Endothelial cell of umbilical vein (primary cell): Measurements from ENCODE around the gene ATP2B2. TPM values are rescaled to one million over a fixed set of nuclear protein-coding genes. Genes with fewer than 3 reads are reported as not detected.

Experiments used
- BruUV-seq: library from RNA; stranded (reverse); fragments of 400-500 nt; replicated peaks from 2 replicates; lab custom pipeline; 2021; lab: Mats Ljungman, UMichigan
- CTCF ChIA-PET: fragments of 300-600, 350-600 bp; sonication (Branson Sonifier 250); formaldehyde crosslinking; loops from one replicate; lab custom pipeline; 2021; ENCODE audit warnings: antibody characterized with exemption, inconsistent platforms; lab: Charles Lee
- POLR2A ChIA-PET: fragments of 300-600, 350-600 bp; sonication (Branson Sonifier 250); formaldehyde crosslinking; loops from one replicate; lab custom pipeline; 2021; ENCODE audit warnings: antibody characterized with exemption, inconsistent platforms; lab: Charles Lee
- DNase-seq: peaks from one replicate; pipeline ENCODE4 v3.0.0-alpha.2; 2011; ENCODE audit warnings: low read depth, low spot score
- FAIRE-seq: peaks from 2 replicates; lab custom pipeline; 2011; peaks lifted over from hg19 to GRCh38; lab: Jason Lieb, UNC
- H2AFZ ChIP-seq: 2 replicates; pipeline ENCODE4 v1.6.0; 2012; ENCODE audit warnings: low read depth, low read length, control low read depth, inconsistent platforms
- H3K27ac ChIP-seq: 2 replicates; pipeline ENCODE4 v1.5.1; 2011; ENCODE audit warnings: low read depth, mild to moderate bottlenecking, control low read depth, low read length, moderate library complexity; ENCODE audit not compliant: insufficient read depth
- H3K27me3 ChIP-seq, 2 experiments: 2 replicates each; pipeline versions ENCODE4 v1.6.0 to v1.6.1; 2011; ENCODE audit warnings: low read length in 2 of 2, mixed read lengths in 1 of 2; ENCODE audit not compliant: control insufficient read depth in 2 of 2, insufficient read depth in 2 of 2
- H3K36me3 ChIP-seq, 2 experiments: 2 replicates in 1 of 2; 3 replicates in 1 of 2; pipeline ENCODE4 v1.5.1; 2011; ENCODE audit warnings: low read length in 2 of 2, mild to moderate bottlenecking in 1 of 2, moderate library complexity in 1 of 2; ENCODE audit not compliant: control insufficient read depth in 2 of 2, insufficient read depth in 2 of 2; ENCODE audit errors: extremely low read depth in 1 of 2
- H3K4me1 ChIP-seq: 3 replicates; pipeline ENCODE4 v1.5.1; 2011; ENCODE audit warnings: mild to moderate bottlenecking, low read length; ENCODE audit not compliant: control insufficient read depth, insufficient read depth; ENCODE audit errors: extremely low read depth
- H3K4me2 ChIP-seq: 2 replicates; pipeline ENCODE4 v1.6.1; 2011; ENCODE audit warnings: low read length, control low read depth, mixed read lengths; ENCODE audit not compliant: insufficient read depth
- H3K4me3 ChIP-seq, 3 experiments: fragments of 200-600 bp in 1 of 3; sonication (generic), shearing (Covaris generic) in 1 of 3; replicated peaks in 1 of 3; 2 replicates each; pipeline ENCODE4 v1.5.1; 2011 to 2016; ENCODE audit warnings: control low read depth in 3 of 3, low read length in 3 of 3, mild to moderate bottlenecking in 2 of 3, inconsistent platforms in 1 of 3, low read depth in 1 of 3, moderate library complexity in 1 of 3; ENCODE audit not compliant: insufficient read depth in 1 of 3
- H3K79me2 ChIP-seq: 2 replicates; pipeline ENCODE4 v1.6.0; 2012; ENCODE audit warnings: low read length, inconsistent platforms; ENCODE audit not compliant: control insufficient read depth, insufficient read depth
- H3K9ac ChIP-seq: replicated peaks from 2 replicates; pipeline ENCODE3; 2011; ENCODE audit warnings: low read length, control low read depth; ENCODE audit not compliant: insufficient read depth; ENCODE audit errors: extremely low read depth
- H3K9me1 ChIP-seq: replicated peaks from 3 replicates; pipeline ENCODE4 v1.6.0; 2011; ENCODE audit warnings: mild to moderate bottlenecking, low read length; ENCODE audit not compliant: control insufficient read depth, insufficient read depth; ENCODE audit errors: extremely low read depth
- H3K9me3 ChIP-seq: replicated peaks from 2 replicates; pipeline ENCODE4 v1.5.1; 2012; ENCODE audit warnings: low read length, inconsistent platforms; ENCODE audit not compliant: control insufficient read depth, insufficient read depth
- H4K20me1 ChIP-seq: replicated peaks from 2 replicates; pipeline ENCODE3; 2011; ENCODE audit warnings: mild to moderate bottlenecking, low read length; ENCODE audit not compliant: control insufficient read depth, insufficient read depth; ENCODE audit errors: extremely low read depth
- EZH2 ChIP-seq: IDR thresholded peaks from 2 replicates; pipeline ENCODE4 v1.6.1; 2012; ENCODE audit warnings: borderline replicate concordance, low read depth, mild to moderate bottlenecking, moderate library complexity, low read length, inconsistent platforms; ENCODE audit not compliant: severe bottlenecking
- FOS ChIP-seq: IDR thresholded peaks from 2 replicates; pipeline ENCODE4 v1.6.1; 2011; ENCODE audit warnings: mild to moderate bottlenecking, low read length, moderate library complexity, borderline replicate concordance; ENCODE audit not compliant: insufficient read depth
- GATA2 ChIP-seq: IDR thresholded peaks from 2 replicates; pipeline ENCODE4 v1.7.0; 2011; ENCODE audit warnings: low read depth, mild to moderate bottlenecking, moderate library complexity, mixed read lengths, low read length; ENCODE audit not compliant: insufficient read length, insufficient read depth
- JUN ChIP-seq: IDR thresholded peaks from 2 replicates; pipeline ENCODE4 v1.6.1; 2011; ENCODE audit warnings: borderline replicate concordance, low read depth; ENCODE audit not compliant: insufficient read length, insufficient read depth
- MAX ChIP-seq: IDR thresholded peaks from 2 replicates; pipeline ENCODE4 v1.6.1; 2011; ENCODE audit not compliant: insufficient read depth, insufficient read length
- MYC ChIP-seq: IDR thresholded peaks from one replicate; pipeline ENCODE4 v1.6.1; 2011; ENCODE audit warnings: mild to moderate bottlenecking, low read depth, low read length
- POLR2A ChIP-seq: IDR thresholded peaks from 2 replicates; pipeline ENCODE4 v1.6.1; 2012; ENCODE audit warnings: low read depth, mild to moderate bottlenecking, control low read depth, low read length
- POLR2AphosphoS5 ChIP-seq: IDR thresholded peaks from 2 replicates; pipeline ENCODE4 v1.6.1; 2012; ENCODE audit warnings: low read depth, mild to moderate bottlenecking, control low read depth, low read length, moderate library complexity; ENCODE audit not compliant: insufficient read depth
- dilution Hi-C: fragments of 300-500 bp; cut with MboI; formaldehyde crosslinking; loops from one replicate; pipeline ENCODE4 v1.15.0; 2019; ENCODE audit warnings: low sequenced_read_pairs; ENCODE audit not compliant: extremely low pct_ligation_motif_present
- intact Hi-C: fragments of 100-400 bp; cut with micrococcal nuclease; formaldehyde crosslinking; loops from one replicate; pipeline ENCODE4 v1.10.0; 2022
- polyA plus RNA-seq, 4 experiments: library from polyadenylated mRNA; depleted of rRNA in 3 of 4; stranded (reverse) in 3 of 4; unstranded in 1 of 4; fragments of >200 nt; gene quantifications; 2 replicates each; pipeline versions ENCODE4 v1.2.1 to v1.2.3, GENCODE V29; 2011 to 2012; ENCODE audit warnings: missing spikeins in 1 of 4
- total RNA-seq: library from RNA; stranded (reverse); gene quantifications from 2 replicates; pipeline ENCODE4 v1.2.3, GENCODE V29; 2021
- TF ChIP-seq, protein P1 (sequence below), 2 donors: IDR thresholded peaks; 1 replicate in 1 of 2; 2 replicates in 1 of 2; pipeline ENCODE4 v1.5.1; 2011; ENCODE audit warnings: low read length in 2 of 2, mild to moderate bottlenecking in 2 of 2, moderate library complexity in 2 of 2, control low read depth in 1 of 2, inconsistent platforms in 1 of 2, low read depth in 1 of 2; ENCODE audit not compliant: insufficient read depth in 1 of 2; ENCODE audit errors: extremely low read depth in 1 of 2

Gene ATP2B2
- total and polyA plus RNA-seq, 2 donors (not counting 3 experiments of a cell fraction or from before 2014, with no cell fraction given) = not detected

DNA sequence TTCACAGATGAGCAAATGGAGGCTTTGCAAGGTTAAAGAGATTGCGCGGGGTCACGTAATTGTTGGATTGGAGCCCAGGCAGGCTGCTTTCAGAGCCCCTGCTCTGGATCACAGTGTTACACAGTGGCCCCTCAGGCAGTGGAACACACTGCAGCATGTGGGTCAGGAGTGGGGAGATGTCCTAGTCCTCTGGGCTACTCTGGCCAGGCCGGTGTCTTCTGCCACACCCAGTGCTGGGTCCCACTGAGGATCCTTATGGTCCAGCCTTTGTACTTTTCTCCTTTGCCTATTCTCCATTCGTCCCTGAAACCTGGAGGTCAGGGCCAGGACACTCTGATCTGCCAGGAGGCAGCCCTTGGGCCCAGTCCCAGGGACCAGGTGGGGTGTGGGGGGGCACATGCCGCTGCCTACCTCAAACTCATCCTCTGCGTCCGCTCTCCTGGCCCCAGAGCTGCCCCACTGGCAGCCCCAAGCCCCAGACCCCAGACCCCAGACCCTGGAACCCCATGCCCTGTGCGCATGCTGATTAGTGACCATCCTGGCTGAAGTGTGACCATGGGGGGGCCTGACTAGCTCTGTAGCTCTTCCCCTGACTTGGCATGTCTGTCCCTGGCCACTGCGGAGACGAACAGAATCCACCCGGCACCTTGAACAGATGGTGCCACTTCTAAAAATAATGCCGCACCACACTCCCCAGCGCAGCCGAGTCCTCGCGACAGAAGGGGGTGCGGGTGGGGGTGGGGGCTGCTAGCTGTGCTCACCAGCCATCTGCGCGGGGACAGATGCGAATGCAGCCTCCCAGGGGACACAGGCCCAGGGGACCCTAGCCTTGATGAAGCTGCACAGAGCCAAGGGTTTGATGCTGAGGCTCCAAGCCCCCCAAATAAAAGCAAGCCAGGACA is 41.6 kb downstream of the ATP2B2 start:
- Histone ChIP-seq H3K4me3 (no peak overlapping the region), H3K36me3 (no peaks in the 10 kb centered on the region), H3K4me1 (no peaks in the 10 kb centered on the region), H3K9me3 (no peaks in the 10 kb centered on the region), H3K79me2 (no peaks in the 10 kb centered on the region), H3K9me1 (no peaks in the 10 kb centered on the region), H3K27ac (no peak overlapping the region), H2AFZ (no peak overlapping the region), H3K27me3 (no peaks in the 10 kb centered on the region), H3K9ac (no peak overlapping the region), H4K20me1 (no peaks in the 10 kb centered on the region), H3K4me2 (no peak overlapping the region)
- TF ChIP-seq POLR2AphosphoS5 (no peak), FOS (no peak), JUN (no peak), EZH2 (no peak), MYC (no peak), POLR2A (no peak), GATA2 (no peak), MAX (no peak)
- TF ChIP-seq, protein P1, sequence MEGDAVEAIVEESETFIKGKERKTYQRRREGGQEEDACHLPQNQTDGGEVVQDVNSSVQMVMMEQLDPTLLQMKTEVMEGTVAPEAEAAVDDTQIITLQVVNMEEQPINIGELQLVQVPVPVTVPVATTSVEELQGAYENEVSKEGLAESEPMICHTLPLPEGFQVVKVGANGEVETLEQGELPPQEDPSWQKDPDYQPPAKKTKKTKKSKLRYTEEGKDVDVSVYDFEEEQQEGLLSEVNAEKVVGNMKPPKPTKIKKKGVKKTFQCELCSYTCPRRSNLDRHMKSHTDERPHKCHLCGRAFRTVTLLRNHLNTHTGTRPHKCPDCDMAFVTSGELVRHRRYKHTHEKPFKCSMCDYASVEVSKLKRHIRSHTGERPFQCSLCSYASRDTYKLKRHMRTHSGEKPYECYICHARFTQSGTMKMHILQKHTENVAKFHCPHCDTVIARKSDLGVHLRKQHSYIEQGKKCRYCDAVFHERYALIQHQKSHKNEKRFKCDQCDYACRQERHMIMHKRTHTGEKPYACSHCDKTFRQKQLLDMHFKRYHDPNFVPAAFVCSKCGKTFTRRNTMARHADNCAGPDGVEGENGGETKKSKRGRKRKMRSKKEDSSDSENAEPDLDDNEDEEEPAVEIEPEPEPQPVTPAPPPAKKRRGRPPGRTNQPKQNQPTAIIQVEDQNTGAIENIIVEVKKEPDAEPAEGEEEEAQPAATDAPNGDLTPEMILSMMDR (IDR thresholded peaks at IDR 0.05; ENCODE audit: extremely low read depth in 1 of 2, insufficient read depth in 1 of 2, low read depth in 1 of 2, low read length in 2 of 2) = no peak
- ChIA-PET CTCF (no interaction called here), POLR2A (no interaction called here)
- FAIRE-seq (no peak), DNase-seq (no peak)
- dilution Hi-C loops = no loop called here
- intact Hi-C loops = no loop called here
- BruUV-seq = no TSS peak
